Effector memory CD4-positive, alpha-beta T cell (primary cell): ENCODE results near the gene CDH4.
"Not testable (repeated sequence)": the region's sequence is repeated elsewhere in the genome, so short reads cannot be mapped to it uniquely, and the experiment has no call there.

Experiments
- DNase-seq, 3 donors: peaks; one replicate each; pipeline ENCODE4 v3.0.0-alpha.2; 2020
- H3K27ac ChIP-seq: 2 replicates; pipeline ENCODE4 v1.7.0; 2013; ENCODE audit warnings: mild to moderate bottlenecking, low read length, moderate library complexity; ENCODE audit not compliant: insufficient read depth, poor library complexity, severe bottlenecking
- H3K27me3 ChIP-seq: replicated peaks from 2 replicates; pipeline ENCODE4 v1.7.0; 2013; ENCODE audit warnings: mild to moderate bottlenecking, low read length; ENCODE audit not compliant: insufficient read depth, control insufficient read depth, poor library complexity, severe bottlenecking
- H3K36me3 ChIP-seq: 2 replicates; pipeline ENCODE4 v1.7.0; 2013; ENCODE audit warnings: mild to moderate bottlenecking, low read length, moderate library complexity; ENCODE audit not compliant: control insufficient read depth, insufficient read depth
- H3K4me1 ChIP-seq: 2 replicates; pipeline ENCODE4 v1.7.0; 2013; ENCODE audit warnings: low read length, mild to moderate bottlenecking; ENCODE audit not compliant: control insufficient read depth, insufficient read depth, poor library complexity, severe bottlenecking
- H3K4me3 ChIP-seq: 2 replicates; pipeline ENCODE4 v1.7.0; 2013; ENCODE audit warnings: low read length, low read depth, mild to moderate bottlenecking; ENCODE audit not compliant: insufficient read depth, poor library complexity, severe bottlenecking
- H3K9me3 ChIP-seq: 2 replicates; pipeline ENCODE4 v1.7.0; 2013; ENCODE audit warnings: mild to moderate bottlenecking, low read length, moderate library complexity; ENCODE audit not compliant: control insufficient read depth

CDH4 gene

GRCh38 chr20:61852268-61853072 lies 600.4 kb downstream of the CDH4 start:
- no peak for DNase-seq
- Histone ChIP-seq H3K27ac (no peak overlapping the region), H3K4me3 (no peak overlapping the region), H3K4me1 (no peaks in the 10 kb centered on the region), H3K36me3 (no peaks in the 10 kb centered on the region), H3K27me3 (no peaks in the 10 kb centered on the region), H3K9me3 (no peaks in the 10 kb centered on the region)

GRCh38 chr20:61853073-61854005 lies 601.3 kb downstream of the CDH4 start:
- H3K4me3 ChIP-seq = no peak overlapping the region
- no peaks in the 10 kb centered on the region for H3K9me3 ChIP-seq
- H3K27me3 ChIP-seq = no peaks in the 10 kb centered on the region

DNA sequence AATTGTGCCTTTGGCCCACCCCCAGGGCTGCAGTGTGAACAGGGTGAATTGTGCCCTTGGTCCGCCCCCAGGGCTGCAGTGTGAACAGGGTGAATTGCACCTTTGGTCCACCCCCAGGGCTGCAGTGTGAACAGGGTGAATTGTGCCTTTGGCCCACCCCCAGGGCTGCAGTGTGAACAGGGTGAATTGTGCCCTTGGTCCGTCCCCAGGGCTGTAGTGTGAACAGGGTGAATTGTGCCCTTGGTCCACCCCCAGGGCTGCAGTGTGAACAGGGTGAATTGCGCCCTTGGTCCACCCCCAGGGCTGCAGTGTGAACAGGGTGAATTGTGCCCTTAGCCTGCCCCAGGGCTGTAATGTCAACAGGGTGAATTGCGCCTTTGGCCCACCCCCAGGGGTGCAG lies 602.5 kb downstream of the CDH4 start:
- not testable (repeated sequence) for DNase-seq, H3K27ac ChIP-seq, H3K36me3 ChIP-seq, H3K4me3 ChIP-seq, H3K27me3 ChIP-seq, H3K4me1 ChIP-seq, H3K9me3 ChIP-seq

More at GRCh38 chr20:61853073-61854005, 601.3 kb downstream of the CDH4 start:
- Histone ChIP-seq H3K4me1 (no peaks in the 10 kb centered on the region), H3K36me3 (no peaks in the 10 kb centered on the region), H3K27ac (no peak overlapping the region)
- DNase-seq = no peak

GRCh38 chr20:61855286-61855685 lies 603.2 kb downstream of the CDH4 start:
- DNase-seq = no peak
- H3K27ac ChIP-seq = no peak overlapping the region
- H3K36me3 ChIP-seq = no peaks in the 10 kb centered on the region
- H3K9me3 ChIP-seq = no peaks in the 10 kb centered on the region
- H3K4me3 ChIP-seq = no peak overlapping the region
- H3K4me1 ChIP-seq = no peaks in the 10 kb centered on the region
- no peaks in the 10 kb centered on the region for H3K27me3 ChIP-seq

DNA sequence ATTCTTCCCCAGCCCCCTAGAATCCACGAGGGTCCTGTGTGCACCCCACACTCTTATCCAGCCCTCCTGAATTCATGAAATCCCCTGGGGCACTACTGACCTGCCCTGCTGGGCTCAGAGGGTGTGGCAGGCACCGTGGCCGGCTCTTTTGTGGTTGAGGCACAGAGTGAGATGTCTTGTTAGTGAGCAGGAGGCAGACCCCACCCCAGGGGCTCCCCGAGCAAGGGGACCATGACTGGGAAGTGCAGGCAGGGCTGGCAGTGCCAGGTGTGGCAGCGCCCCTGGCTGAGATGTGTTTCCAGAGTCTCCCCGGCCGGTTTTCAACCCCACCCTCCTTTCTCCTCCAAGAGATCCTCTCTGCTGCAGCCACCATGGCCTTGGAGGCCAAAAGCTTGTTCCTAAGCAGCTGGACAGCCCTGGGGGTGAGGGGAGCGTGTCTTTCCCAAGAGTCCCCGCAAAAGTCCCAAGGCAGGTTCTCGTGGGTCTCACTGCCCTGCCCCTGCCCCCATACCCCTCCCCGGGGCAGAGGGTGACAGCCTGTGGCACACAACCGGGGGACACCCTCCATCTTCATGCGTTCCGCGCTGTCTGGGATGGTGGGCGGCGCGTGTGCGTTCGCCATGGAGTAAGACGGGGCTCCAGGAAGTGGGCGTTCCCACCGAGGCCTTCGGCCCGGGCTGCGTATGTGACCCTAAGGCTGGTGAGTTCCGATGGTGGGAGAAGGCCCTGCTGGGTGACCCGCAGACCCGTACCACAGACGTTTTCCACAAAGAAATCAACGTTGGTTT lies 604.8 kb downstream of the CDH4 start:
- no peak overlapping the region for H3K27ac ChIP-seq
- no peaks in the 10 kb centered on the region for H3K27me3 ChIP-seq
- DNase-seq = no peak
- H3K4me1 ChIP-seq = no peaks in the 10 kb centered on the region
- H3K9me3 ChIP-seq = no peaks in the 10 kb centered on the region
- H3K36me3 ChIP-seq = no peaks in the 10 kb centered on the region
- H3K4me3 ChIP-seq = no peak overlapping the region

GRCh38 chr20:61857414-61857775 lies 605.3 kb downstream of the CDH4 start:
- no peaks in the 10 kb centered on the region for H3K9me3 ChIP-seq
- no peak overlapping the region for H3K27ac ChIP-seq

GRCh38 chr20:61857884-61858283 lies 605.8 kb downstream of the CDH4 start:
- no peaks in the 10 kb centered on the region for H3K4me1 ChIP-seq
- no peaks in the 10 kb centered on the region for H3K9me3 ChIP-seq
- H3K36me3 ChIP-seq = no peaks in the 10 kb centered on the region
- H3K27ac ChIP-seq = no peak overlapping the region
- no peaks in the 10 kb centered on the region for H3K27me3 ChIP-seq
- no peak for DNase-seq
- no peak overlapping the region for H3K4me3 ChIP-seq

More at GRCh38 chr20:61857414-61857775, 605.3 kb downstream of the CDH4 start:
- DNase-seq = no peak
- Histone ChIP-seq H3K4me1 (no peaks in the 10 kb centered on the region), H3K4me3 (no peak overlapping the region), H3K36me3 (no peaks in the 10 kb centered on the region), H3K27me3 (no peaks in the 10 kb centered on the region)

- Histone ChIP-seq H3K4me3 (no peak overlapping the region), H3K27ac (no peak overlapping the region), H3K4me1 (no peaks in the 10 kb centered on the region), H3K27me3 (no peaks in the 10 kb centered on the region), H3K9me3 (no peaks in the 10 kb centered on the region), H3K36me3 (no peaks in the 10 kb centered on the region)
- DNase-seq = no peak
These were observed 607.7 kb downstream of the CDH4 start for GRCh38 chr20:61859767-61860166.

DNA sequence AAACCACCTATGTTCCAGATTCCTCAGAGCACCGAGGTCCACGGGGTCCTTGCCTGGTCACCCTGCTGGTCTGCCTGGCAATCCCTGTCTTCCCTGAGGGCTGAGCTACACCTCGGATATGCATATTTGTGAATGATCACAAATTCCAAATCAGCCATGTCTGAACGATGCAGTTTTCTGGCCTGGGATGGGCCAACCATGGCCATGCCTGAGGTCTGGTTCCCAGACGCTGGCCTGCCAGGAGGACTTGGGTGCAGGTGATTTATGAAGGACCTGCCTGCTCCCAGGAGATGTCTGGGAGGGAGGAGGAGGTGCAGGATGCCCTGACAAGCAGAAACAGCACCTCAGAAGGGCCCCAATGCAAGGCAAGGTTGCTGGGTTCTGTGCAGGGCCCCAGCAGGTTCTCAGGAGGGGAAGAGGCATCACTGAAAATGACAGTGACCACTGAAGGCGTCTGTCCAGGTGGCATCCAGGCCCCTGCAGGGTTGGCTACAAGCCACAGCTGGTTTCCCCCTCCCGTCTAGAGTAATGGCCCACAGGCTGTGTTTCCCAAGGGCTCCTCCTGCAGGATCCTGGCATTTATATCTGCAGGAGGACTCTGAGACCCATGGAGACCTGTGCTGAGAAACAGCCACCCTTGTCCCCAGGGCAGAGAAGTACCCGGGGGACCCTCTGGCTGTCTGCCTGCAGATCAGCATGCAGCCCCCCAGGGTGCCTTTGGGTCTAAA lies 608.4 kb downstream of the CDH4 start:
- H3K9me3 ChIP-seq = no peaks in the 10 kb centered on the region
- no peak overlapping the region for H3K27ac ChIP-seq
- no peaks in the 10 kb centered on the region for H3K36me3 ChIP-seq
- H3K27me3 ChIP-seq = no peaks in the 10 kb centered on the region
- DNase-seq = no peak
- H3K4me1 ChIP-seq = no peaks in the 10 kb centered on the region
- no peak overlapping the region for H3K4me3 ChIP-seq
